Measurements from ENCODE around the gene GRP. TPM values are rescaled to one million over a fixed set of nuclear protein-coding genes. Genes with fewer than 3 reads are reported as not detected.

Gene GRP
- total RNA-seq, 1 experiment from 2014 or later, result not detected

DNA sequence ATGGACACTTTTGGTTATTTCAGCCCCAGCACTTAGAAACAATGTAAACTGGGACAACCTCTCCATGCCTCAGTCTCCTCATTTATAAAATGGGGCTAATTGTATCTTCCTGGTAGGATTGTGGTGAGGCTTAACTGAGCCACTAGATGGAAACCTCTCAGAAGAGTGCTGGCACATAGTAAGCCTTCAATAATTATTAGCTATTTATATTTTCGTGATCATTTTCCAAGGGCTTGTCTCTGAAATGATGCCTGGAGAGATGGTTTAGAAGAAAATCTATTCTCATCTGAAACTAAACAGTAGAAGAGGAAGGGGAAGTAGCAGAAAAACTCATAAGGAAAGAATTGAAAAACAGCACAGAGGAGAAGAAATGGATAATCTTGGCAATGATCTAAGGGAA is 46.5 kb downstream of the GRP start:
- Histone ChIP-seq H4K20me1 (ENCODE audit: control insufficient read depth, insufficient read depth, insufficient read length) (no peaks in the 10 kb centered on the region), H2BK20ac (ENCODE audit: low read depth, low read length, poor library complexity, severe bottlenecking) (no peak overlapping the region), H2BK120ac (ENCODE audit: low read depth, low read length, poor library complexity, severe bottlenecking) (no peak overlapping the region), H3K79me1 (ENCODE audit: insufficient read depth, low read depth, low read length, poor library complexity, severe bottlenecking) (no peaks in the 10 kb centered on the region), H3K27ac (ENCODE audit: insufficient read length, low read depth, low read length) (no peak overlapping the region), H2BK12ac (ENCODE audit: insufficient read length, low read depth, low read length) (no peak overlapping the region), H4K8ac (replicated peaks; ENCODE audit: insufficient read length, low read depth, low read length) (no peak overlapping the region), H3K9ac (ENCODE audit: extremely low read depth, insufficient read length, low read length) (no peak overlapping the region), H2BK5ac (ENCODE audit: insufficient read length, low read length) (no peak overlapping the region), H4K5ac (ENCODE audit: insufficient read length, low read depth, low read length) (no peak overlapping the region), H2AK5ac (ENCODE audit: insufficient read length, low read length) (no peak overlapping the region), H2AFZ (ENCODE audit: low read length) (no peak overlapping the region), H3K4me1 (ENCODE audit: insufficient read depth, low read length) (peaks cover 4% of the 10 kb centered on the region; the same call in 1 of the 2 replicates), H3K79me2 (ENCODE audit: insufficient read depth, low read length) (no peaks in the 10 kb centered on the region), H3K4me2 (ENCODE audit: insufficient read depth, insufficient read length, low read length) (no peak overlapping the region), H3K14ac (ENCODE audit: insufficient read depth, low read length) (no peak overlapping the region), H3K56ac (ENCODE audit: insufficient read length, low read depth, low read length) (no peak overlapping the region), H3K23me2 (ENCODE audit: insufficient read length, low read depth, low read length, poor library complexity, severe bottlenecking) (peaks cover 14% of the 10 kb centered on the region), H3T11ph (ENCODE audit: low read length) (no peak overlapping the region), H3K23ac (ENCODE audit: insufficient read length, low read depth, low read length) (no peak overlapping the region), H4K91ac (ENCODE audit: insufficient read length, low read depth, low read length) (no peak overlapping the region), H3K4ac (ENCODE audit: low read depth, low read length) (no peak overlapping the region), H3K27me3 (ENCODE audit: insufficient read depth, low read length) (peaks cover 81% of the 10 kb centered on the region), H3K18ac (ENCODE audit: insufficient read length, low read depth, low read length) (no peak overlapping the region), H2BK15ac (ENCODE audit: low read depth, low read length) (no peak overlapping the region), H3K9me3 (ENCODE audit: control insufficient read depth, low read depth, low read length) (no peaks in the 10 kb centered on the region)
- peak overlapping the region in 1 of 2 experiments; percentile 77; a peak in 2 of 5 replicates for H3K4me3 Mint-ChIP-seq
- H3K9me3 Mint-ChIP-seq, result peaks cover 0 to 3% of the 10 kb centered on the region in 2 experiments; a peak in 3 of 5 replicates
- DNase-seq, result no peak
- H3K27me3 Mint-ChIP-seq (ENCODE audit: low read depth), result peaks cover 98% of the 10 kb centered on the region
- TF ChIP-seq, protein P1, sequence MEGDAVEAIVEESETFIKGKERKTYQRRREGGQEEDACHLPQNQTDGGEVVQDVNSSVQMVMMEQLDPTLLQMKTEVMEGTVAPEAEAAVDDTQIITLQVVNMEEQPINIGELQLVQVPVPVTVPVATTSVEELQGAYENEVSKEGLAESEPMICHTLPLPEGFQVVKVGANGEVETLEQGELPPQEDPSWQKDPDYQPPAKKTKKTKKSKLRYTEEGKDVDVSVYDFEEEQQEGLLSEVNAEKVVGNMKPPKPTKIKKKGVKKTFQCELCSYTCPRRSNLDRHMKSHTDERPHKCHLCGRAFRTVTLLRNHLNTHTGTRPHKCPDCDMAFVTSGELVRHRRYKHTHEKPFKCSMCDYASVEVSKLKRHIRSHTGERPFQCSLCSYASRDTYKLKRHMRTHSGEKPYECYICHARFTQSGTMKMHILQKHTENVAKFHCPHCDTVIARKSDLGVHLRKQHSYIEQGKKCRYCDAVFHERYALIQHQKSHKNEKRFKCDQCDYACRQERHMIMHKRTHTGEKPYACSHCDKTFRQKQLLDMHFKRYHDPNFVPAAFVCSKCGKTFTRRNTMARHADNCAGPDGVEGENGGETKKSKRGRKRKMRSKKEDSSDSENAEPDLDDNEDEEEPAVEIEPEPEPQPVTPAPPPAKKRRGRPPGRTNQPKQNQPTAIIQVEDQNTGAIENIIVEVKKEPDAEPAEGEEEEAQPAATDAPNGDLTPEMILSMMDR (conservative IDR thresholded peaks at IDR 0.05), result peak; percentile 21; the same call in 1 of the 3 replicates
- no peaks in the 10 kb centered on the region; a peak in 1 of 7 replicates for H3K36me3 Mint-ChIP-seq (ENCODE audit: insufficient read depth in 1 of 3, low read depth in 3 of 3)
- peaks cover 25 to 33% of the 10 kb centered on the region in 2 experiments for H3K4me1 Mint-ChIP-seq
- no peak overlapping the region for H3K27ac Mint-ChIP-seq
- WGBS (ENCODE audit: extremely low coverage, insufficient read length, low lambda C conversion rate), result no CpG with 5 or more reads among the region's 1 CpG

All from H9 (cell line).